ENCODE results near the gene ABHD1.

ABHD1 gene

DNA sequence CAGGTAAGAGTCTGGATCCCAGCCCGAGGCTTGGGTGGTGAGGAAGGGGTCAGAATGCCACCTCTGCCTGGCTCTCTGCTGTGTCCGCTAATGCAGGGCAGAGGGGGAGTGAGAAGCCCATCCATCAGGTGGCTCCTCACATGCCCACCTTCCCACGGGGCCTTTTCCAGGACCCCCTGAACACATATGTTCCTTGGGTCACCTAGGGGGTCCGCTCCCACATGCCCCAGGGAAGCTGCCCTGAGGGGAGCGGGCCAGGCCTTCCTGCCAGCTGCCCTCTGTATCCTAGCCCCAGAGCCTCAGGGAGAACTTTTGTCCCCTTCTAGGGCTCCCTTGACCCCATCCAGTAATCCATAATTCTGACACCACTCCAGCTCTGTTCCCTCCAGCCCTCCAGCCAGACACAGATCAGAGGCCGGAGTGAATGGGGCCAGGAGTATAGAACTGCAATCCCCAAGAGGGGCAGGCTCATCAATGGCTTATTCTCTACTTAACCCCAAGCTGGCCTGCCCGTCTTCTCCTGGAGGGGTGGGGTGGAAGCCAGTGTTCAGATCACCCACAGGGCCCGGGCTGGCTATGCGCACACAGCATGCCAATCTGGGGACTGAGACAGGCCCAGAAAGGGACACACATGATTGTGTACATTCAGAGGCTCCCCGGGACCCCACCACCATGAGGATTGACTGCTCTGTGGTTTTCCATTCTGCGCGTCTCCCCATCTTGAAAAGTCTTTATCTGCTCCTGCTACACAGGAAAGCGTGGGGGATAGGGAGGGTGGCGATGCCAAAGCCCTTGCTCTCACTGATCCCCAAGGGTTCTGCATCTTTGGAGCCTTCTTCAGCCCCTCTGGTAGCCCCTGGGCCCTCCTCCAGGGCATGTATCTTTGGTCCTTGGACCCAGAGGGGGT is 44.1 kb upstream of the ABHD1 start:
- no peak for DNase-seq (ENCODE audit: extremely low read depth, low read depth)
- TF ChIP-seq, protein P1, sequence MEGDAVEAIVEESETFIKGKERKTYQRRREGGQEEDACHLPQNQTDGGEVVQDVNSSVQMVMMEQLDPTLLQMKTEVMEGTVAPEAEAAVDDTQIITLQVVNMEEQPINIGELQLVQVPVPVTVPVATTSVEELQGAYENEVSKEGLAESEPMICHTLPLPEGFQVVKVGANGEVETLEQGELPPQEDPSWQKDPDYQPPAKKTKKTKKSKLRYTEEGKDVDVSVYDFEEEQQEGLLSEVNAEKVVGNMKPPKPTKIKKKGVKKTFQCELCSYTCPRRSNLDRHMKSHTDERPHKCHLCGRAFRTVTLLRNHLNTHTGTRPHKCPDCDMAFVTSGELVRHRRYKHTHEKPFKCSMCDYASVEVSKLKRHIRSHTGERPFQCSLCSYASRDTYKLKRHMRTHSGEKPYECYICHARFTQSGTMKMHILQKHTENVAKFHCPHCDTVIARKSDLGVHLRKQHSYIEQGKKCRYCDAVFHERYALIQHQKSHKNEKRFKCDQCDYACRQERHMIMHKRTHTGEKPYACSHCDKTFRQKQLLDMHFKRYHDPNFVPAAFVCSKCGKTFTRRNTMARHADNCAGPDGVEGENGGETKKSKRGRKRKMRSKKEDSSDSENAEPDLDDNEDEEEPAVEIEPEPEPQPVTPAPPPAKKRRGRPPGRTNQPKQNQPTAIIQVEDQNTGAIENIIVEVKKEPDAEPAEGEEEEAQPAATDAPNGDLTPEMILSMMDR (IDR thresholded peaks at IDR 0.05; ENCODE audit: low read depth, low read length), result no peak

- DNase-seq (ENCODE audit: extremely low read depth, low read depth), result no peak
- TF ChIP-seq, protein P1 (IDR thresholded peaks at IDR 0.05; ENCODE audit: low read depth, low read length), result no peak
Observed at GRCh38 chr2:27080140-27080469, 43.5 kb upstream of the ABHD1 start.

GRCh38 chr2:27080603-27080936 is 43.0 kb upstream of the ABHD1 start:
- TF ChIP-seq, protein P1 (IDR thresholded peaks at IDR 0.05; ENCODE audit: low read depth, low read length), result no peak
- no peak for DNase-seq (ENCODE audit: extremely low read depth, low read depth)

DNA sequence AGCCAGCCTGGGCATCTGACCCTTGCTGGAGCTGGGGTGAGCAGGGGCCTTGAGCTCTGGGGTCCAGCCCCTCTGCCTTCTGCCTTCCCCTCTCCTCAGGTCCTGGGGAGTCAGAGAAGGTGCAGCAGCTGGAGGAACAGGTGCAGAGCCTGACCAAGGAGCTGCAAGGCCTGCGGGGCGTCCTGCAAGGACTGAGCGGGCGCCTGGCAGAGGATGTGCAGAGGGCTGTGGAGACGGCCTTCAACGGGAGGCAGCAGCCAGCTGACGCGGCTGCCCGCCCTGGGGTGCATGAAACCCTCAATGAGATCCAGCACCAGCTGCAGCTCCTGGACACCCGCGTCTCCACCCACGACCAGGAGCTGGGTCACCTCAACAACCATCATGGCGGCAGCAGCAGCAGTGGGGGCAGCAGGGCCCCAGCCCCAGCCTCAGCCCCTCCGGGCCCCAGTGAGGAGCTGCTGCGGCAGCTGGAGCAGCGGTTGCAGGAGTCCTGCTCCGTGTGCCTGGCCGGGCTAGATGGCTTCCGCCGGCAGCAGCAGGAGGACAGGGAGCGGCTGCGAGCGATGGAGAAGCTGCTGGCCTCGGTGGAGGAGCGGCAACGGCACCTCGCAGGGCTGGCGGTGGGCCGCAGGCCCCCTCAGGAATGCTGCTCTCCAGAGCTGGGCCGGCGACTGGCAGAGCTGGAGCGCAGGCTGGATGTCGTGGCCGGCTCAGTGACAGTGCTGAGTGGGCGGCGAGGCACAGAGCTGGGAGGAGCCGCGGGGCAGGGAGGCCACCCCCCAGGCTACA is 41.4 kb upstream of the ABHD1 start:
- no peak for DNase-seq (ENCODE audit: extremely low read depth, low read depth)
- TF ChIP-seq, protein P1 (IDR thresholded peaks at IDR 0.05; ENCODE audit: low read depth, low read length), result no peak

- TF ChIP-seq, protein P1 (IDR thresholded peaks at IDR 0.05; ENCODE audit: low read depth, low read length), result no peak
- DNase-seq (ENCODE audit: extremely low read depth, low read depth), result no peak
Observed at GRCh38 chr2:27082773-27083409, 40.7 kb upstream of the ABHD1 start.

DNA sequence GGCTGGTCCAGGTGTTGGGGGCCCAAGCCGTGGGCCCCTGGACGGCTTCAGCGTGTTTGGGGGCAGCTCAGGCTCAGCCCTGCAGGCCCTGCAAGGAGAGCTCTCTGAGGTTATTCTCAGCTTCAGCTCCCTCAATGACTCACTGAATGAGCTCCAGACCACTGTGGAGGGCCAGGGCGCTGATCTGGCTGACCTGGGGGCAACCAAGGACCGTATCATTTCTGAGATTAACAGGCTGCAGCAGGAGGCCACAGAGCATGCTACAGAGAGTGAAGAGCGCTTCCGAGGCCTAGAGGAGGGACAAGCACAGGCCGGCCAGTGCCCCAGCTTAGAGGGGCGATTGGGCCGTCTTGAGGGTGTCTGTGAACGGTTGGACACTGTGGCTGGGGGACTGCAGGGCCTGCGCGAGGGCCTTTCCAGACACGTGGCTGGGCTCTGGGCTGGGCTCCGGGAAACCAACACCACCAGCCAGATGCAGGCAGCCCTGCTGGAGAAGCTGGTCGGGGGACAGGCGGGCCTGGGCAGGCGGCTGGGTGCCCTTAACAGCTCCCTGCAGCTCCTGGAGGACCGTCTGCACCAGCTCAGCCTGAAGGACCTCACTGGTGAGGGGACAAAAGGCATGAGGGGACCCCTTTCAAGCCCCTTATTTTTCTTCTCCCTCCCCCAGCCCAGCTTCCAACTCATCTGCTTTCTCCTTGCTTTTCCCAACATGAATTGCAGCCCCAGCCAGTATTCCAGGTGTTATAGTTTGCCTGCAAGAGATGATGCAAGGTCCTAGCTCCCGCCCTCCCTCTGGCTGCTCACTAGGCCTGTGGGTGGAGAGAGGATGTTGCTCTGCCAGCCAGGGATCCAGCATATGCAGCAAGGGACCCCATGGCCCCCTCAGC is 40.0 kb upstream of the ABHD1 start:
- DNase-seq (ENCODE audit: extremely low read depth, low read depth), result no peak
- TF ChIP-seq, protein P1 (IDR thresholded peaks at IDR 0.05; ENCODE audit: low read depth, low read length), result no peak

All from AG09319 (cell line).